ENCODE data around the gene COMT.

- TF ChIP-seq CTCF (IDR thresholded peaks at IDR 0.05) (no peak), REST (IDR thresholded peaks at IDR 0.05; ENCODE audit: insufficient read depth in 1 of 2, low read depth in 2 of 2, low read length in 1 of 2) (no peak), POLR2AphosphoS5 (IDR thresholded peaks at IDR 0.05; ENCODE audit: low read depth, low read length) (no peak), TCF7L2 (IDR thresholded peaks at IDR 0.05; ENCODE audit: low read depth, low read length) (no peak), SIN3A (IDR thresholded peaks at IDR 0.05; ENCODE audit: borderline replicate concordance, insufficient read depth, low read depth, low read length) (no peak)
Measured at GRCh38 chr22:19943082-19944026, 1.8 kb downstream of the COMT start.

Data from Panc1 (cell line).